ENCODE data around the gene PLEKHG4.

- TF ChIP-seq CTCF (IDR thresholded peaks at IDR 0.05) (no peak), POLR2A (IDR thresholded peaks at IDR 0.05) (no peak)
Observed at GRCh38 chr16:67245674-67246080, 33.7 kb upstream of the PLEKHG4 start.

All from uterus (tissue), 2 donors.